HG03280 (cell line): ENCODE data around the gene TRIO.

Source experiments
- ATAC-seq: cut with Tn5 transposase; IDR thresholded peaks from one replicate; pipeline ENCODE4 v1.9.1; 2021; ENCODE audit warnings: mild to moderate bottlenecking, moderate library complexity; ENCODE audit not compliant: unreplicated experiment

Gene TRIO

DNA sequence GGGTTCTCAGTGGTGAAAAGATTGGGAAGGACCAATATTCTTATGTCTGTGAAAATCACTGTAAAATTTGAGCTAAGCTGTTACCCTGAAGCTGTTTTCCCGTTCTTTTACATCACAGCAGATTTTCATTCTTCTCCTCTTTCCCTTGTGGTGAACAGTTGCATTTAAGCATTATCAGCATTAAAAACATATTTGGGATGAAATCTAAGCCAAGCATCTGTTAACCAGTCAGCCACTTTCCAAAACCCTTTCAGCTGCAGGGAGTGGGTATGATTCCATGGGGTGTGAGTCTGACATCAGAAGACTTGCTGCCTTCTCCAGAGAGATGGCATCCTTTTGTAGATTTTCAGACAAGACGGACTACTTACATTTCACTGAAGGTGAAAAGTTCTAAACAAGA, 97.2 kb downstream of the TRIO start:
- no peak for ATAC-seq

DNA sequence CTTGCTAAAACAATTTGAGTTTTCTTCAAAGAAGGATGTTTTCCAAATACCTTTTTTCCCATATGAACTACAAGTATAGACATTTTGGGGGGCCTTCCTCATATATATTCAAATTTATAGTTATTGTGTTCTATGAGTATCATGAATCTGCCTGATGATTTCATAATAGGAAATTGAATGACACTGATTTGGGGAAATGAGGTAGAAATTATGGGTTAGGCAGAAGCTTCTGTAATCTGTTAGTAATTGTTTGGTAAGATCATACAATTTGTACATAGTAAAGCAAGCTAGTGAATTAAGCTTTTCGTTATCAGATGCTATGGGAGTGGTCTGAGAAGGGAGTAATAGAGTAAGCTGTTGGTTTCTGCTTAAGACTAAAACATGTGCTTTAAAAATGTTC, 98.0 kb downstream of the TRIO start:
- ATAC-seq = no peak

DNA sequence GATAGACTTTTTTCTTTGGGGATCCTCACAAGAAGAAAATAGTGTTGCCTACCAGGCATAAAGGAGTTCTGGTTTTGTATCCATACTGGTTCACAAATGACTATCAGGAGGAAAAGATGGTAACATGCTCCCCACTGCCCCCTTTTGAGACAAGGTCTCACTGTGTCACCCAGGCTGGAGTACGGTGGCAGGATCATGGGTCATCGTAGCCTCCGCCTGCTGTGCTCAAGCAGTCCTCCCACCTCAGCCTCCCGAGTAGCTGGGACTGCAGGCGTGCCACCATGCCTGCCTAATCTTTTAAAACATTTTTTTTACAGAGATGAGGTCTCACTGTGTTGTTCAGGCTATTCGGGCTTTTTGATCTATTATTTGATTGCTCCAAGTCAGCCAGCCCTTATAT, 99.3 kb downstream of the TRIO start:
- no peak for ATAC-seq

DNA sequence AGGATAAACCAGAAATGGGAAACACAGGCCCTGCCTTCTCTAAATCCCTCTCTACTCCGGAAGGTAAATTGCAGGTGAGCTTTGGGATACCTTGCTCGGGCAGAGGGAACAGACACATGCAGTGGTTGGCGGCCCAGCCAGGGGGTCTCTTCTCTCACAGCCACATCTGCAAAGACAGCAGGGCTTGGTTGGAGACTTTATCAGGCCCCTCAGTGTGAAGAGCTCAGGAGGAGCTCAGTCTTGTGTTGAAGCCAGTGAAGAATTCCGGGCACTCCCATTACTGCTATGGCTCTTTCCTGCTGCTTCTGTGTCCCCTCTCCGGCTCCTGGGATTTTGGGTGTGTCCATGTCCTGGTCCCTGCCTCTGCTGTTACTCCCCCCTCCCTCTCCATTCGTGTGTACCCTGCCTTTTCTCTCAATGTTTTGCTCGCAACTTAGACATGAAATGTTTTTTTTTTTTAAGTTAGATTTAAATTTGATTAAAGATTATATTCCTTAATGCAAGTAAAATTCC, 99.8 kb downstream of the TRIO start:
- no peak for ATAC-seq

DNA sequence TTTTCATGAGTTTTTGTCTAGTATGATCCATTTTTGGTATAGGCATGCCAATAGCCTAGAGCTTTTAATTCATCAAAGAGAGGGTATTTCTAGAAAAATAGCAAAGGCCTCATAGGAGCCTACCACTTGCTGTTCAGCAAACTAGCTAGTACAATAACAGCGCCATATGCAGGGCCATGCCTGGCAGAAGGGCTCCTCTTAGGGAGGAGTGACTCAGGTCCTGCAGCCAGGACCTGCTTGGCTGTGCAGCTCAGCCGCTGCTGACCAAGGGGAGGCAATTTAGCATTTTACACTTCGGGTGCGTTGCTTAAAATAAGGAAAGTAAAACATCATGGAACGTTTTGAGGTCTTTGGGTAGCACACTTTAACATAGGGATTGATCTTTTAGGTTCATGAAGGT, 100.6 kb downstream of the TRIO start:
- ATAC-seq = no peak

DNA sequence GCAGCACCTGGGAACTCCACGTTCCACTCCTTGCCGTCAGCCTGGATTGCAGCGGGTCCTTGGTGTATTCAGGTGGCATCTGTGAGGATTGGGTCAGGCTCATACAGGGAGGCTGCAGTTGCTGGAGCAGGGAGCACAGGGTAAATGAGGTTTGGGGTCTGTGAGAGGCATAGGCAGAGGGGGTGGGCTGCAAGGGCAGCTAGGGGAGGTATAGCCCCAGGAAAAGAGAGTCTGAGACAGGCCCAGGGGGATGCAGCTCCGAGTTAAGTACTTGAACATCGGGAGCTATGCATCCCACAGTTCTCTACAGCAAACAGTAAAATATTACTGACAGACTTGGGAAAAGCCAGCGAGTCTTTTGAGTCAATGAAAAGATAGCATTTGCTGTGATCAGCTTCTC, 101.6 kb downstream of the TRIO start:
- no peak for ATAC-seq

DNA sequence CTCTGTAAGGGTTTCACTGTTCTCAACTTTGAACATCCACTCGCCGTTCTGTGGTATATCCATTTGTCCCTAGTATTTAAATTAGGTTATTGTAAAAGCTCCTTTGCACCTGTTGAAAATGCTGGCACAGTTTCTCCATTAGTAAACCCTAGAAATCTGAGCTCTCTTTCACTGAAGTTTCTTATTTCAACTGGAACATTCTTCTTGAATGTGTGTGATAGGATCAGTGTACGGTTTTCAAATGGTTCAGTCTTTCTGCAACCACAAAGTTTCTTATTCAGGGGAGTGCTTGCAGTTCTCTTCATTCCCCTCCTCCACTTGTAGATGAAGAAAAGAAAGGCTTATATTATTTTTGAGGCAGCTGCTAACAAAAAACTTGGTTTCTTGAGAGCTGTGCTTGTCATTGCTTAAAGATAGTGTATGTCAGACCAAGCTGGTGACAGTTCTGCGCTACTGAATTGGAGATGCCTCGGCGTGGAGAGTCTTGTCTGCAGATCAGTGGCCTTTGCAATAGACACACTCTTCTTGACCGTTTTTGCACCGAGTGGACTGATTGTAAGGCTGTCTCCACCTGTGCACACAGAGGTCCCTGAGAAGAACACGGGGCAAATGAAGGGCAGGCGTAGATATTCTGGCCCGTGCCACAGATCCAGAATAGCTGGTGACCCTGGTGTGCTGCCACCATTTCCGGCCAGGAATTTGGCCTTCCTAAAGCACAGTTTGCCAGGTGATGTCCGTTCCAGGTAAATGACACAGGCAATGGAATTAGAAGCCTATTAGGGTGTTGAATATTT, 102.2 kb downstream of the TRIO start:
- ATAC-seq = no peak

DNA sequence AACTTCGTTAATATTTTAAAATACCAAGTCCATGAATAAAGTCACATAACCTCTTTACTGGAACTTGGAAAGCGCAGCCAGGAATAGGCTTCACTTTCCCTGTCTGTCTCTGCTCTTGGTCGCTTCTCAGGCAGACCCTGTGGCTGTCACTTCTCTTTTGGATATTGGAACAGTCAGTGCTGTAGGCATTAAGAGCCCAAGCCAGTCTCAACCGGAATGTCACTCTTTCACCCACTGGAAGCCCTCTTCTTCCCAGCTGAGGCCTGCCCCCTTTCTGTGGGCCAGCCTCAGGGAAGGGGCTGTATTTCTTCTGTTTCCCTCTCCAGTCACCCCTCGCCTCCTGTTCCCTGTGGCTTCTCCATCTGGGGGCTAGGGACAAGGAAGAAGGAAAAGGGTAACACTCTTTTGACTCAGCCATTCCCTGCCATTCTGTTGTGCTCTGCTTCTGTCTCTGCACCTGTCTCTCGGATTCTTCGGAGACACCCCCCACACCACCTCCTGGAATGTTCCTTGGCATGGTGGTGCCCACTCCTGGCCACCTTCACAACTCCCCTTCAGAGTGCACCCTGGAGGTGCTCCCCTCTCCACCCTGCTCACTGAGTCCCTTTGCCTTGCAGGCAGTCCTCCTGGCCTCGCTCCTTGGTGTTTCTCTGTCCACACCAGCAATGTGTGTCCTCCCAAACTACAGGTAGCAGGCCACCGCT, 103.4 kb downstream of the TRIO start:
- no peak for ATAC-seq

DNA sequence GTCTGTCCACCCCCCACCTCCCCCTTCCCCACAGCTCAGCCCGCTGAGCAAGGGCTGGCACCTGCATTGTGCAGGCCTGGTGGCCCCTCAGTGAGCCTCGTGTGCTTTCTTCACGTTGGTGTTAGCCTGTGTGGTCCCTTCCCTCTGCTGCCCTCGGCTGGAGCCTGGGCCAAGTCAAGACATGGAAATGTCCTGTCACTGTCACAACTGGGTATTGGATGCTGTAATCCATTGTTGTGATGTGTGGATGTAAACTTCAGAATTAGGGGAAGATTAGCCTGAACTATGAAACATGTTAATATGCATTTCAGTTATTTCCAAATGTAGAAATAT, 103.9 kb downstream of the TRIO start:
- ATAC-seq = no peak

DNA sequence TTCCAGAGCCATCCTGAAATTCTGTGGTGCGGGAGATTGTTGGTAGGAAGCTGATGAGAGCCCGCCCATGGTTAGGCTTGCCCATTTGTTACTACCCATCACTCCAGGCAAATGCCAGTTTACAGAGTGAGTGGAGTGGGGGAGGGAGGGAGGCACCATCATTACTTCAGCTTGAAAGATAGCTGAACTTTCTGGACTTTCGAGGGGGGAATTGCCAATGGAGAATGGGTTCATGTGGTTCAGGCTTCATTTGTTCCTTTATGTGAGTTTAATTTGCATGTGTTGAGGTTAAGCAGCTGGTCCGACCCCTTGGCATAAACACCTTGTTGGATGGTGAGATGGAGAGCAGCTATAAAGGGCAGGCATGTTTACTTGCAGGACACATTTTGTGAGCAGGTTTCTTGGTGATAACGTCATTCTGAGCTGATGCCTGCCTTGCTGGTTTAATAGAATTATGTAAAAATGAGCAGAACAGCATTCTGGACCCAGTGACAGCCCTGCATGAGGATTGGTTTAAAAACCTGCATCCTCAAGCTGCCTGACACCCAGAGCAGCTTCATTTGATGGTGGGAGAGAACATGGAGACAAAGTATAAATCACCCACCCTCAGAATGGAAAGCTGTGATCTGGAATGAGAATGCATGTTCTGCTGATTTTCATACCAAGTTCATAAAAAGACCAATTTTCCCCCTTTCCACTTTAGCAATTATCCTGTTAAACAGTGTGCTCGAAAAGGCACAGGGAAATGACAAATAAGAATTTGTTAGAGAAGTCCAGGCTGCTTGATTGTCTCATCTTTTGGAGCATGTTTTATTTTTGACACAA, 106.3 kb downstream of the TRIO start:
- no peak for ATAC-seq

DNA sequence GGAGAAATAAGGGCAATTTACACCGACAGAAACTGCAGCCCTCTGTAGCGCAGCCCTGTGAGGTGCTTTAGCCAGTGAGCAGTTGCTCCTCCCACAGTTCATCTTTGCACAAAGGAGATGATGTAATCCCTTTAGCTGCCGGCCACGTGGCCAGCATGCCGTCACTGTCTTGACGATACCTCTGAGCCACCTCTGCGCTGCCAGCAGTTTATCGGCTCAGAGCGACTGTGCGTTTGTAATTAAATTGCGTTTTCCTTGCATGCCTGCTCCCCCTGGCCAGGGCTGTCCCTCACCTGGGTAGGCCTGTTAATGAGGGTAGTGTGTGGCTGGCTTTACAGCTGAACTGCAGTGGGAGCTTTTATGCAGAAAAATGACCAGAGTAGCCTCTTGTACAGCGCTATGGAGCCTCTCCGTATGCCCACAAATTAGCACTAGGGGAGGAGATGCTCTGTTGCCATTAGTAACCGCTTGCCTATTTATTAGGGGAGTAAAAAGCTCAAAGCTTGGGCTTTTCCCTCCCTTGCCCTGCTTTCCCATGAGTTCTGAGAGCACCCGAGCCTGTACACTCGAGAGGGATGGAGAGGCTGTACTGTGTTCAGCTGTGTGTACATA, 107.0 kb downstream of the TRIO start:
- ATAC-seq = no peak

DNA sequence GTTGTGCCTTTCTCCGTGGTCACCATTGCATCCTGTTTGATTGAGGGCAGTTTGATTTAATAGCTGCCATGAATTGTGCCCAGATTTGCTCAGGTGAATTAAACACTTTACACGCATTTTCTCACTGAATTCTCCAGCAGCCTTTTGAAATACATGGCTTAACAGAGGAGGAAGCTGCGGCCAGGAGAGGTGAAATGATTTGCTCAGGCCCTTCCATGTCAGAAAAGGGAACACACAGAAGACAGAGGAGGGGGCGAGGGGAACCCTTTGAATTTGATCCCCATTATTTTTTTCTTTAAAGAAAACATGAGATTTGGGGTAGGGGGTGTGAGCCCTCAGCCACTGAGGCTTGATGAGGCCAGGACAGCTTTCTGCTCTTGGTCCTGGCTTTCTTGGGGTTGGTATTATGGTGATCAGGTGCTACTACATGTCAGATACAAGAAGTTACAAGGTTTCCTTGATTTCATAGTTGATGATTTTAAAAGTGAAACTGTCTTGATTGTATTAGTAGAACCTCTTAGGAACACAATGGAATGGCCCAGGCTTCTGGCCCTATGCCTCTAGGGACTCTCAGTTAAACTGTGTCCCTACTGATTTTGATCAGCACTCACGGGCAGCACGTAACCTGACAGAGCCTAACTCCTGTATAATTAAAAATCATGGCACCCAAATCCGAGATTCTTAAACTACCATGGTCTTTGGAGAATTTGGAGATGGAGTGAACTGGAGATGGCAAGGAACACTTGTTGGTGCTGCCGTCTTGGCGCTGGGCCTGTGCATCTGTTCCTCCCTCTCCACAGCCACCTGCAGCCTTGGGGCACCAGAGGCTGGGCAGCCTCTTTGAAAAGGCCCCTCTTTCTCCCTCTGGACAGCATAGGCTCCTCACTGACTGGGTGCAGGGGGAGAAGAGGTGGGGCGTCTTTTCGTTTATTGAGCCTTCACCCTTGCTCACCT, 107.9 kb downstream of the TRIO start:
- ATAC-seq = peak; percentile 35

DNA sequence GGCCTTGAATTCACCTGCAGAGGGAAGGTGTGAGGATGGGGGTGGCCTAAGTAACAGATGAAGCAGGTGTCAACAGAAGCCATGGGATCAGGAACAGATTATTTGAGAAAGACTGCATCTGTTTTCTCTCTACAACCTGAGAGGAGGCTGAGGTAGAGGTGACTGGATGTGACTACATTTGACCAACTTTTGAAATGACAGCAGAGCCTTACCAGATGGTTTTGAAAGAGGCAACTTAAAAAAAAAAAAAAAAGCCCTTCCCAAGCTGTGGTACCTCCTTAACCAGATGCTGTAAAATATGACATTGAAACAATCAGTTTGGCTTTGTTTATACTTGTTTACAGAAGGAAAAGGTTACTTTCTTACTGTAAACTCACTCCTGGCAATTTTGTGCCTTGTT, 108.6 kb downstream of the TRIO start:
- ATAC-seq = peak; percentile 40

DNA sequence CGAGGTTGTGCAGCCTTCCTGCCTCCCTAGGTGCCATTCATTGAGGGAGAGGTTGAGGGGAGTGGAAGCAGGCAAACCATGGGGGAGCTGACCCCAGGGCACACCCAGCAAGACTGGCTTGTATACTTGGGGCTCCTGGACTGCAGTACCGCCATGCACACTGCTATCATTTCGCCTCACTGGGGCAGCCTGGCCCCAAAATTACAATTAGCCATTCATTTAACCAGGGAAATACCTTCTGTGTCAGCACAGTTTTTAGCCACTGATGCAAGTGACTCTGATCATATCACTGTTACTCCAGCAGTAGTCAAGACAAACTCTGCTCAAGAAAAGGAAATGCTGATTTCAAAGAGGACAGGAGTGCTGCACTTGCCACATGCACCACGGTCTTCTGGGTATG, 109.7 kb downstream of the TRIO start:
- no peak for ATAC-seq

DNA sequence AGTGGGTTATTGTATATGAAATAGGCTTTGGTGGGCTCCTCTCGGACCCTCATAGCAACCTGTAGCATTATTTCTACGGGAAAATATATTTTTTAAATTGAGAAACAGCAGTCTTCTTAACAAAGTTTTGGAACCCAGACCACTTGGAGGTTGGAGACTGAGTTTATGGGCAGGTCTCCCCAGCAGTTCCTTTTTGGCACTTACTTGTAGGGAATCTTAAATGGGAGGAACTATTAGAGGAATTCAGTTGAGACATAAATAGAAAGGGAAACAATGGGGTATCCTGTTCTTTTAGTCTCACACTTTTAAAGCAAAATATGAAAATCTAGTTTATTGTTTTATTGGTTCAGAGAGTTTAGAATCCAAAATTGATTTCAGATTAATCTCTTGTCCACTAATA, 111.5 kb downstream of the TRIO start:
- no peak for ATAC-seq

DNA sequence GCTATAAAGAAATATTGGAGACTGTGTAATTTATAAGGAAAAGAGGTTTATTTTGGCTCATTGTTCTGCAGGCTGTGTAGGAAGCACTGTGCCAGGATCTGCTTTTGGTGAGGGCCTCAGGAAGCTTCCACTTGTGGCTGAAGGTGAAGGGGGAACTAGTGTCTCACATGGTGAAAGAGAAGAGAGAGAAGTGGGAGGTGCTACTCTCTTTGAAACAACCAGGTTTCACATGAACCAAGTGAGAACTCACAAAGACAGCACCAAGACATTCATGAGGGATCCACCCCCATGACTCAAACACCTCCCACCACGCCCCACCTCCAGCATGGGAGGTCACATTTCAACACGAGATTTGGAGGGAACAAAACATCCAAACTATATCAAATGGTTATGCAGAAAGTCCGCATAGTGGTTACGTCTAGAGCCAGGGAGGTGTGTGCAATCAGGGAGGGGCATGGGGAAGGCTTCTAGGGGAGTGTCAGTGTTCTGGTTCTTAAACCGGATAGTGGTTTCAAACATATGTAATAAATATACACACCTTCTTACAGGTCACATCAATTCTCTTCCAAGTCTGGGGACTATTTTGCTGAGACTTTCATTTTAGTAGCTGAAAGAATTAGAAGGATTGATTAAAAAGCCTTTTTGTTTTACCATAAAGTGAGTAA, 113.0 kb downstream of the TRIO start:
- no peak for ATAC-seq

DNA sequence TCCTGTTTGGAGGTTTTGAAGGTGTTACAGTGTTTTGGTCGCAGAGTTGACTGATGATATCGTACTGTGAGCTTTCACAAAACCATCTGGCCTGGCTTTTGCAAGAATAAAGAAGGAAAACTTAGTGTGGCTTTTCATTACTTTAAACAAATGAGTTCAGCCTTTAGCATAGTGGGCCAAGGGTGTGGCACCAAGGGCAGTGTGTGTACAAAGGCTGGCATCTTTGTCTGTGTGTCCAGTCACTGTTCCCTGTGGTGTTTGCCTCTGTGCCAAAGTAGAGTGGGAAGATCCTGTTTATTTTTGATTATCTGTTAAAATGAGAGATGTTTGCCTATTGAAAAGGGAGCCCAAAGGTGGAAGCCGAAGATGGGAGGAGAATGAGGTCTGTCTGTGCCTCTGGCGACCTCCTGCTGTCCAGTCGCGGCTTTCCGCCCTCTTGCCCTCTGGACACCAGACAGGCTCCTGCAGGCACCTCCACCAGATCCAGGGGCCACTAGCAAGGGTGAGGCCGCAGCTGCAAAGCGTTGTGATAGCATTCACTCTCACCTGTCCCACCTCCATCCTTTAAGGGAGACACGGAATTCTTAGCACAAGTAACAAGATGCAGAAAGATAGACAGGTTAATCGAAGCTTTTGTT, 113.7 kb downstream of the TRIO start:
- no peak for ATAC-seq

DNA sequence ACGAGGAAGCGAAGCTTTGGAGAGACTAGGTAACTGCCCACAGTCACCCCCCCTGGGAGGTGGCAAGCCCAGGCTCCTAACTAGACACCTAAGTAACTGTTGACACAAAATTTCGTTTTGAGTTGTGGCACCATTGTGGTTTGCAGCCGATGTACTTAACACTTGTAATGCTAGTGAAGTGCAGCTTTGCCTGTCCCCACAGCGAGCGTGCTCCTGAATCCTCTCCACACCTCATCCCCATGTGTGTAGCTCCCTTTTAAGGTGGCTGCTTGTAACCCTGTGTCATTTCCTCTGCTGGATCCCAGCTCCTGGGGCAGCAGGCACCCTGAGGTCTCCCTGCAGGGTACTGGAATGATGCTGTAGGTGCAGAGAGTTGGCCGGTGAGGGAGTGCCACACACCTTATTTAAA, 114.9 kb downstream of the TRIO start:
- ATAC-seq = peak; percentile 58

DNA sequence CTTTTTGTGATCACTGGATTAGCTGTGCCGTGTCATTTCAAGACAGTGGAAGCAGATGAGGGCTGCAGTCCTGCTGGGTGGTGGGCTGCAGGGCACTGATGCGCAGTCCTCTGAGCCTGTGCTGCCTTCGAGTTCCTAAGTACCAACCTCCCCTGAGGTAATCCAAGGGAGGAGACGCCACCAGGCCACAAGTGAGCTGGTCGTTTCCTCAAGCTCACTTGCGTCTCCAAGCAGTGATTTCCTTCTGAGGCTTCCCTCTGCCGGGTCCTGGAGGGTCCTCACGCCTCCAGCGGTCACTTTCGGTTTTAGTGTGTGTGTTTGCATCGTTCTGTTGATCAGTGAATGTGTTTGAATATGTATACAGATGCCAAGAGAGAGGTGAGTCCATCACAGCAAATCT, 115.7 kb downstream of the TRIO start:
- peak; percentile 28 for ATAC-seq
